Measurements from ENCODE around the gene ME1. TPM values are rescaled to one million over a fixed set of nuclear protein-coding genes. Genes with fewer than 3 reads are reported as not detected.

The ME1 gene
- total RNA-seq, 4 donors from 2014 or later, result 18.7 to 55.9 (median 30.8) TPM

DNA sequence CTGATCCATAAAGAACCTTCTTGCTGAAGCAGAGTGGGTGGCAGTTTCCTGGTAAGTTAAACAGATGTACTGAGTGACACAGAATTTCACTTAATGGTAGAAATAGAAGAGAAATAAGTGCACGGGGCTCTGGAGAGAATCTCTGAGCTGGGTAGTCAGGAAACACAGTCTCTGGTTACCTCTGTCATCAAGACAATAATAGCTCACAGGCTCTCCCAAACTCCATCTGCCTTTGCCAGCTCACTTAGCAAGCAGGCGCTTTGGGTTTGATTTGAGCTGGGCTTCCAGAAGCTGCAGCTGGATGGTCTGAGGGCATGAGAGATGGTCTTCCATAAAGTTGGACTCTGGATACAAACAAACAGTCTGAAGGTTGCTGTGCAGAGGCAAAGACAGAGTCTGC lies 41.9 kb upstream of the ME1 start:
- no peak for TF ChIP-seq POLR2A (IDR thresholded peaks at IDR 0.05)
- TF ChIP-seq, protein P1, sequence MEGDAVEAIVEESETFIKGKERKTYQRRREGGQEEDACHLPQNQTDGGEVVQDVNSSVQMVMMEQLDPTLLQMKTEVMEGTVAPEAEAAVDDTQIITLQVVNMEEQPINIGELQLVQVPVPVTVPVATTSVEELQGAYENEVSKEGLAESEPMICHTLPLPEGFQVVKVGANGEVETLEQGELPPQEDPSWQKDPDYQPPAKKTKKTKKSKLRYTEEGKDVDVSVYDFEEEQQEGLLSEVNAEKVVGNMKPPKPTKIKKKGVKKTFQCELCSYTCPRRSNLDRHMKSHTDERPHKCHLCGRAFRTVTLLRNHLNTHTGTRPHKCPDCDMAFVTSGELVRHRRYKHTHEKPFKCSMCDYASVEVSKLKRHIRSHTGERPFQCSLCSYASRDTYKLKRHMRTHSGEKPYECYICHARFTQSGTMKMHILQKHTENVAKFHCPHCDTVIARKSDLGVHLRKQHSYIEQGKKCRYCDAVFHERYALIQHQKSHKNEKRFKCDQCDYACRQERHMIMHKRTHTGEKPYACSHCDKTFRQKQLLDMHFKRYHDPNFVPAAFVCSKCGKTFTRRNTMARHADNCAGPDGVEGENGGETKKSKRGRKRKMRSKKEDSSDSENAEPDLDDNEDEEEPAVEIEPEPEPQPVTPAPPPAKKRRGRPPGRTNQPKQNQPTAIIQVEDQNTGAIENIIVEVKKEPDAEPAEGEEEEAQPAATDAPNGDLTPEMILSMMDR (IDR thresholded peaks at IDR 0.05), result no peak
- Histone ChIP-seq H3K4me3 (replicated peaks in 1 of 3) (no peak overlapping the region), H3K4me1 (no peaks in the 10 kb centered on the region), H3K36me3 (no peaks in the 10 kb centered on the region), H3K27ac (no peak overlapping the region), H3K27me3 (no peaks in the 10 kb centered on the region), H3K9me3 (no peaks in the 10 kb centered on the region)
- DNase-seq, result no peak
- WGBS, 2 donors, result 79 to 83% methylated on average over 2 of the region's 2 CpGs
- intact Hi-C loops (cut with DNase I), result no loop called here

DNA sequence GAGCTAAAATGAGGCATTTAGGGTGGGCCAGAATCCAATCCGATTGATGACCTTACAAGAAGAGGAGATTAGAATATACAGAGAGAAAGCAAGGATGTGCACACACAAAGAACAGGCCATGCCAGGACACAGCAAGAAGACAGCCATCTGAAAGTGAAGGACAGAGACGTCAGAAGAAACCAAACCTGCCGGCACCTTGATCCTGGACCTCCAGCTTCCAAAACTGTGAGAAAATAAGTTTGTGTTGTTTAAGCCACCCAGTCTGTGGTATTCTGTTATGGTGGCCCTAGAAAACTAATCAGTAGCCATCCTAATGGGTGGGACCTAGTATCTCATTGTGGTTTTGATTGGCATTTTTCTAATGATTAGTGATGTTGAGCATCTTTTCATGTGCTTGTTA lies 39.7 kb upstream of the ME1 start:
- no peaks in the 10 kb centered on the region for H3K27me3 ChIP-seq
- no peak overlapping the region for H3K4me3 ChIP-seq (replicated peaks in 1 of 3)
- H3K36me3 ChIP-seq, result no peaks in the 10 kb centered on the region
- DNase-seq, result no peak
- H3K4me1 ChIP-seq, result no peaks in the 10 kb centered on the region
- intact Hi-C loops (cut with DNase I), result no loop called here
- 89 to 91% methylated on average over 3 of the region's 3 CpGs for WGBS, 2 donors
- H3K27ac ChIP-seq, result no peak overlapping the region
- no peak for TF ChIP-seq POLR2A (IDR thresholded peaks at IDR 0.05)
- TF ChIP-seq, protein P1 (IDR thresholded peaks at IDR 0.05), result no peak
- H3K9me3 ChIP-seq, result no peaks in the 10 kb centered on the region

DNA sequence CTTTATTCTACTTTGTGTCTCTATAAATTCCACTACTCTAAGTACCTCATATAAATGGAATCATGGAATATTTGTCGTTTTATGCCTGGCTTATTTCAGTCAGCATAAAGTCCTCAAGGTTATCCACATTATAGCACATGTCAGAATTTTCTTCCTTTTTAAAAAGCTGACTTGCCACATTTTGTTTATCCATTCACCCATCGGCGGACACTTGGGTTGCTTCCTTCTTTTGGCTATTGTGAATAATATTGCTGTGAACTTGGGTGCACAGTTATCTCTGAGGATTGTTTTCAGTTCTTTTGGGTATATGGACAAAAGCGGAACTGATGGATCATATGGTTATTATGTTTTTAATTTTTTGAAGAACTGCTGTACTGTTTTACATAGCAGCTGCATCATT lies 39.1 kb upstream of the ME1 start:
- Histone ChIP-seq H3K4me3 (replicated peaks in 1 of 3) (no peak overlapping the region), H3K9me3 (no peaks in the 10 kb centered on the region), H3K27ac (no peak overlapping the region), H3K4me1 (no peaks in the 10 kb centered on the region), H3K36me3 (no peaks in the 10 kb centered on the region), H3K27me3 (no peaks in the 10 kb centered on the region)
- TF ChIP-seq, protein P1 (IDR thresholded peaks at IDR 0.05), result no peak
- no peak for TF ChIP-seq POLR2A (IDR thresholded peaks at IDR 0.05)
- intact Hi-C loops (cut with DNase I), result no loop called here
- DNase-seq, result no peak
- 75 to 78% methylated on average over 4 of the region's 4 CpGs for WGBS, 2 donors

DNA sequence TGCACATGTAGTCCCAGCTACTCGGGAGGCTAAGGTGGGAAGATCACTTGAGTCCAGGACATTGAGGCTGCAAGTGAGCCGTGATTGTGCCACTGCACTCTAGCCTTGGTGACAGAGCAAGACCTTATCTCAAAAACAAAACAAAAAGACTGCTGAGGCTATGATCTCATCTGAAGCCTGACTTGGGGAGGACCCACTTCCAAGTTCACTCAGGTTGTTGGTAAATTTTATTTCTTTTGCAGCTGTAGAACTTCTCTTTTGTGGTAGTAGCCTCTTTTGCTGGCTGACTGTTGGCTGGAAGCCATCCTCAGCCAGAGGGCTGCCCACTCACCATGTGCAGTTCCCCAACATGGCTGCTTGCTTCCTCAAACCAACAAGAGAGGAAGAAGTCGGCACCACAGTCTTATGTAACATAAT lies 36.8 kb upstream of the ME1 start:
- TF ChIP-seq, protein P1 (IDR thresholded peaks at IDR 0.05), result no peak
- TF ChIP-seq POLR2A (IDR thresholded peaks at IDR 0.05), result no peak
- H3K9me3 ChIP-seq, result no peaks in the 10 kb centered on the region
- no peak overlapping the region for H3K27ac ChIP-seq
- H3K4me1 ChIP-seq, result no peaks in the 10 kb centered on the region
- WGBS, 2 donors, result 48 to 72% methylated on average over 3 of the region's 3 CpGs
- no peaks in the 10 kb centered on the region for H3K36me3 ChIP-seq
- no peak overlapping the region for H3K4me3 ChIP-seq (replicated peaks in 1 of 3)
- DNase-seq, result peak in 1 of 2 donors; percentile 6
- no peaks in the 10 kb centered on the region for H3K27me3 ChIP-seq
- intact Hi-C loops (cut with DNase I), result no loop called here

DNA sequence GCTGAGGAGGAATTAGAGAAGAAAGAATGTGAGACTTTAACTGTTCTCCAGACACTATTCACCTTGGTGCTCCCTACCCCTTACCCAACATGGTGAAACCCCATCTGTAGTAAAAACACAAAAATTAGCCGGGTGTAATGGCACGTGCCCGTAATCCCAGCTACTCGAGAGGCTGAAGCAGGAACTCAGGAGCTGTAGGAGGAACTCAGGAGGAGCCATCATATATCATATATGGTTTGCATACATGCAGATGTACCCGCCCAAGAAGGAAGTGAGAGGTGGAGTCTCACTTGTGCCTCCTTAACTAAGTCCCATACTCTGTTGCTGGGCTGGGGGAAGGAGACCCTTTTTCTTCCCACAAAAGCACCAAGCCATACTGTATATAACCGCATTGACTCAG lies 35.5 kb upstream of the ME1 start:
- WGBS, 2 donors, result 86 to 96% methylated on average over 6 of the region's 6 CpGs
- intact Hi-C loops (cut with DNase I), result no loop called here

More for the DNA sequence above, 35.5 kb upstream of the ME1 start:
- no peak overlapping the region for H3K4me3 ChIP-seq (replicated peaks in 1 of 3)
- DNase-seq, result no peak
- no peaks in the 10 kb centered on the region for H3K9me3 ChIP-seq
- no peak overlapping the region for H3K27ac ChIP-seq
- H3K4me1 ChIP-seq, result no peaks in the 10 kb centered on the region
- TF ChIP-seq, protein P1 (IDR thresholded peaks at IDR 0.05), result no peak
- TF ChIP-seq POLR2A (IDR thresholded peaks at IDR 0.05), result no peak
- H3K27me3 ChIP-seq, result no peaks in the 10 kb centered on the region
- no peaks in the 10 kb centered on the region for H3K36me3 ChIP-seq
